HG02678 (cell line): Measurements from ENCODE around the gene ENO4.
A peak's percentile ranks its signal among the peaks of the same experiment; 100 is the strongest.

Experiments
- ATAC-seq: cut with Tn5 transposase; IDR thresholded peaks from one replicate; pipeline ENCODE4 v1.9.1; 2021; ENCODE audit warnings: mild to moderate bottlenecking, moderate library complexity; ENCODE audit not compliant: unreplicated experiment

Gene ENO4, protein sequence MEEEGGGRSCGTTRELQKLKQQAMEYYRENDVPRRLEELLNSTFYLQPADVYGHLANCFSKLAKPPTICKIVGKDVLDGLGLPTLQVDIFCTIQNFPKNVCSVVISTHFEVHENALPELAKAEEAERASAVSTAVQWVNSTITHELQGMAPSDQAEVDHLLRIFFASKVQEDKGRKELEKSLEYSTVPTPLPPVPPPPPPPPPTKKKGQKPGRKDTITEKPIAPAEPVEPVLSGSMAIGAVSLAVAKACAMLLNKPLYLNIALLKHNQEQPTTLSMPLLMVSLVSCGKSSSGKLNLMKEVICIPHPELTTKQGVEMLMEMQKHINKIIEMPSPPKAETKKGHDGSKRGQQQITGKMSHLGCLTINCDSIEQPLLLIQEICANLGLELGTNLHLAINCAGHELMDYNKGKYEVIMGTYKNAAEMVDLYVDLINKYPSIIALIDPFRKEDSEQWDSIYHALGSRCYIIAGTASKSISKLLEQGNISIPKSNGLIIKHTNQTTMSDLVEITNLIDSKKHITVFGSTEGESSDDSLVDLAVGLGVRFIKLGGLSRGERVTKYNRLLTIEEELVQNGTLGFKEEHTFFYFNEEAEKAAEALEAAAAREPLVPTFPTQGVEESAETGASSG

DNA sequence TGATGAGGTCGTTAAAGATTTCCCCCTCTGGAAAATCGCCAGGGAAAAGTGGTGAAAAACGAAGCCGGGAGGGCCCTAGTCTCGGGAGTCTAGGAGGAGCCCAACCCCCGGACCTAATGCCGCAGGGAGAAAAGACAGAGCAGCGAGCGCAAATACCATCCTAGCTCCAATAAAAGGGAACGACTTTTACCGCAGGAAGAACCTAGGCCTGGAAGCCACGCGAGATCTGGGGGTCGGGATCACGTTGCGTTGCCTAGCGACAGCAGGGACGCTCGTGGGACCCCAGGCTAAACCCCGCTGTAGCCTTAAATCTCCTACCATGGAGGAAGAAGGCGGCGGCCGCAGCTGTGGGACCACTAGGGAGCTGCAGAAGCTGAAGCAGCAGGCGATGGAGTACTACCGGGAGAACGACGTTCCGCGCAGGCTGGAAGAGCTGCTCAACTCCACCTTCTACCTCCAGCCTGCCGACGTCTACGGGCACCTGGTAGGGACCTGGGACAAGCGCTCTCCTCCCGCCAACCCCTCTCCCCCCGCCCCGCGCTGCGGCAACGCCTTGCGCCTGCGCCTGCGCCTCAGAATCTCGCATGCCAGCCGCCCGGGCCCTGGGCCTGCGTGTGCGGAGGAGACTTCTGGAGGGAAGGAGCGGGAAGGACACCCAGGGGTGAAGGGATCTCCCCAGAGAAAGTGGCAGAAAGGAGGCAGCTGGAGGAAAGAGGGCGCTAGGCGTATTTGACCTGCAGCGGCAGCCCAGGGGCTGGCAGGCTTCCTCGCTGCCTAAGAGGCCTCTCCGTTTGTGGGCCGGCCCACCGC lies at the start of gene ENO4:
Gene ENO4, plus strand, starts transcription at position 252 of the 810 bp plus-strand sequence. Its CDS starts 68 bp downstream, at position 320.
- peak; percentile 58 for ATAC-seq

DNA sequence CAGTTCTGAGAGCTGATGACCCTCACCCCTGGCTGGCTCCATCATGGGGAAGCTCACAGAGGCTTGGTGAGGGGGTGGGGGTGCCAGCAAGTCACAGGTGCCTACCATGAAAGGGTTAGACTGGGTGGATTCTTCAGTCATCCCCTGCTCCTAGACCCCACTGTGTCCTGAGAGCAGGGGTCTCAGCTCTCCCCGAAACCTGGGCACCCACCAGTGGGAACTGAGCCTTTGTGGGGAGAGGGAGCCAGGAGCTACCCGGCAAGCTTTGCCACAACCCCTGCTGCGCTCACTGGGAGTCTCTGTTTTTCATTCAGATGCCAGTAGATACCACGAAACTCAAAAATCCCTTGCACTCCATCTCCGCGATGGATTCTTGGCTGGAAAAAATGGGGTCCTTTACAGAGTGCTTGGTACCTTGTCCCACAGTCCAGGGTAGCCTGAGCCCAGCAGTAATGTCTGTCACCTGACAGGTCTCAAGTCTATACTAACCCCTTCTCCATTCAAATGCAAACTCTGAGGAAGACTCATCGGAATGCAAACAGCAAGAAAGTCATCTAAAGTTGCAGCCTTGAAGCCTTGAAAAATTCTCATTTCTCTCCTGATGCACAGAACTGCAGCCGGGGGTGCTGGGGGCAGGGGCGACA lies 48.9 kb upstream of the ENO4 start:
- no peak for ATAC-seq

DNA sequence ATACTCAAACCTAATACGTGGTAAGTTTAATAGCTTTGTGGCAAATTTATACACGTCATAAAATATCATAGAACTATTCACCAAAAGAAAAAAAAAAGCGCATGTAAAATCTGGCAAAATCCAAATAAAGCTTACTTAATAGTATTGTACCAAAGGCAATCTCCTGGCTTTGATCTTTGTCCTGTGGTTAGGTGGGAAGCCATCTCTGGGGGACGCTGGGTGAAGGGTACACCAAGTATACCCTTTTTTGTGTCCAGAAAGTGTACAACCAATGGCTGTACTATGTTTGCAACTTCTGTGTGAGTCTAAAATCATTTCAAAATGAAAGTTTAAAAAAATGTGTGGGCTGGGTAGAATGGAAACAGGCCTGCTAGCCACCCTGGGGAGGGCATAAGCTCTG lies 47.6 kb upstream of the ENO4 start:
- ATAC-seq = no peak

DNA sequence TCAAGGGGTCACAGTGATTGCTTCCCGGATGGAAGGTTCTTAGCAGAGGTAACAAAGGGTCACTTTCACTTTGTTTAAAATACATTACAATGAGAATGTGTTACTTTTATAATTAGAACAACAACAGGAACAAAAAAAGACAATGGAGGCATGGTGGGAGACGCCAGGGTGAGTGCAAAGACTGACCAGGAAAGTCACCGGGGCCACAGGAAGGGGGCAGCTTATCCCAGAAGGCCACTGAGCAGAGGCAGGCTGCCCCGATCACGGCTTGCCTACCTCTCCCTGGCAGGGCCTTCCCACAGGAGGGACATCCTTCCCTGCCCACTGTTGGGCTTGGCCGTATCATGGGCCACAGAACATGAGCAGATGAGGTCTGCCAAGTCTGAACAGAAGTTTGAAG lies 46.8 kb upstream of the ENO4 start:
- ATAC-seq = no peak

DNA sequence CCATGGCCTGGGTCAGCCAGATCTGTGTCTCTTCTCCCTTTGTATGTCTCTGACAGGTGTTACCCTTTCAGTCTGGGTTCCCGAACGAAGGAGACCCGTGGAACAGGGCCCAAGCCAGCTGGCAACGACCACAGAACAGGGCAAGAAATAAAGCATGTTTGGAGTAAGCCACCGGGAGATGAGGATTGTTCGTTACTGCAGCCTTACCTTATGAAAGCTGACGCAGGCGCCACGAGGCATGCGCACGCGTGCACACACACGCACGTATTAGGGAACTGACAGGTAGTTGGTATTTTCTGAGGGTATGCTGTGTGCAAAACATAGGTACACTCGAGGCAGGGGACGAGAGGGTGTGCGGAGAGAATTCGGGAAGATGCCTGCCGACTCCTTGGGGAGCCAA lies 46.4 kb upstream of the ENO4 start:
- no peak for ATAC-seq

DNA sequence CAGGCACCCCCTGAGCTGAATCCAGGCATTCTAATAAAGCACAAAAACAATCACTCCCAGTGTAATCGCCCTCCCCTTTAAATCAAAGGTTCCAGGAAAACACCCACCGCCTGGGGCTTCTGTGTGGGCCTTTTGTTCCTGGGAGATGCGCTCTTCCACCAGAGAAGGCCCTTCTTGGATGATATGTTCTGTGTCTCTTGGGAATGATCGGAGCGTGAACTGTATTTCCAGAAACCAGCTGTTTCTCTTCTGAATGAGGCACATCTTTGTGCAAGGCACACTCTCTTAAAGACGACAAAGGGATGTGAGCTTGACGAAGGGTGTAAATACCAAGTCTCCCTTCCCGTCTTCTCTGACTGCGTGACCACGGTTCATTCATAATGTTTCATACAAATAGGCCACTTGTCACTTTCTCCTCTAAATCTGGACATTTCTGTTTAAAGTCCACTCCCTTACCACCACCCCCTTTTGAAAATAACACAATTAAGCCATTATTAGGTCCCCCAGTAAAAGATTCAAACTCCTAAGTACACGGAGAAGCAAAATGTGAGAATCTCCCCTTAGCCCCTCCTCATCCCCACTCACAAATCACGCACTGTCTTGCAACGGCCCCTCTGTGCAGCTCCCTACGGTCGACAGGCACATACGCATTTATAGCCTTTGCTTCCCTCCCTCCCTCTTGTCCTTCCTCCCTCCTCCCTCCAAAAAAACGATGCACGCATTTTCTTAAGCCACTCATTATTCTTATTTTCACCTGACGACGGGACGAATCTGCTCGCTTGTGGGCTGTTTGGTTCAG lies 45.6 kb upstream of the ENO4 start:
- no peak for ATAC-seq

DNA sequence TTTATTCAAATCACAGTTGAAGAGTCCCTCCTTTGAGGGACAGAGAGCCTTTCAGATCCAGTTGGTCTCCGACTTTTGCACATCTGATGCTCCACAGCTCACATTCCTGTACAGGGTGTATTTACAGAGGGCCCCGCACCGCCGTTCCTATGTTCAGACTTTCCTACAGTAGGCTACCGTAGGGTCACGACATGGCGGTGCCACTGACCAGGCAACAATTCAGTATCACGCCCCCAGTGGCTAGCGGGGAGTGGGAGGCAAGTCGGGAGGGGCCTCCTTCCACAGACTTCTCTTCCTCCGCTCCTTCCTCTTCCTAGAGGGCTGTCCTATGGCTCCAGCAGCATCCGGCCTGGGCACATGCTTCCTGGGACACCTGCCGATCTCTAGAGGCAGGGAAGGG lies 40.6 kb upstream of the ENO4 start:
- no peak for ATAC-seq

DNA sequence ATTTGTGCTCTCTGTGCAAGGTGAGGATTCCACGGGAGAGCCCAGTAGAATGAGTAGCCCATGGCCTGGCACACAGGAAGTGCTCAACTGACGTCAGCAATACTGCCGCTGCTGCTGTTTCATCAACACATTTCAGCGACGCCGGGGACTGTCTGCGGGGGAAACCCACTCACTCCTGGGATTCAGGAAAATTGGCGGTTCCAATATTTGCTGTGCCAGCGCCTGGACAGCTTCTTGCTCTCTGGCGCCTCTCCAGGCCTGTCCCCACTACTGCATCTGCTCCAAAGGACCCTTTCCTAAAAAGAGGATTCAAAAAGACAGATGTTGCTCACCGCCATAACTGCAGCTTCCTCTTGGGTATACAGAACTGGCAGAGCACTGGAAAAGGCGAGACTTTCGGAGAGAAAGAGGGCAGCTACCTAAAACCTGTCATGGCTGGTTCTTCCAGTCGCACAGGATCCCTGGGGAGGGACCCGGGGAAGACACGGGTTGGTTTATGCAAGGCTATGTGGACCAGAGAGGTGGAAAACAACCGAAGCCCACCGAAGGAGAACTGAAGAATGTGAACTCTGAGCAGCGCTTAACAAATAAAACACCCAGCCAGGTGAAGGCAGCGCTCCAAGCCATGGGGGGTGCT lies 39.7 kb upstream of the ENO4 start:
- ATAC-seq = no peak

DNA sequence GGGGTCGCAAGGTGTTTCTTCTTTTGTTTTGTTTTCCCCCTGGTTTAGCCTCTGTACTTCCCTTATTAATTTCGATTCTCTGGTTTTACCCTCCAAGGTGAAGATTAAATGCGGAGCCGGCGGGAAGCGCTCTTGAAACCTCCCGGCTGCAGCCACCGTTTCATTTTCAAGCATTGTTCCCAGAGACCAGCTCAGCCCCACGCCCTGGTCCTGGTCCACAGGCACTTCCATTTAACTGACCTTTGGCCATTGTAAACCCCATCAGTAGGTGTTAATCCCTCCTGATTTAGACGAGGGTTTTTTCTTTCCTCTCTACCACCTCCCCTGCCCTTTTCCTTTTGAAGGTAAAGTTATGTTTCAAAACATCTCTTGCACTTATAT lies 39.2 kb upstream of the ENO4 start:
- ATAC-seq = no peak

DNA sequence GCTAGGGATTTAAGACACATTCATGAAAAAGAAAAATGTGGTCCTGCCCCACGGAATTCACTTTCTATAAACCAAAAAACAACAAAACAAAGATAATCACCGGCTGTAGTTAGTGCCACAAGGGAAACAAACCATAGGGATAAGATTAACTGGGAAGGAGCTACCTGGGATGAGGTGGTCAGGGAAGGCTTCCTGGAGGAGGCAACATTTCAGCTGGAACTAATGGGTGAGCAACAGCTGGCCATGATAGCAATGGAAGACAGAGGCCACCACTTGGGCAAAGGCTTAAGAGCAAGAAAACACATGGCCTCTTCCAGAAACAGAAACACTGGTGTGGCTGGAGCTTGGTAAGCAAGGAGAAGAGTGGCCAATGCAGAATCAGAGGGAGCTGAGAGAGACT lies 38.4 kb upstream of the ENO4 start:
- ATAC-seq = no peak

DNA sequence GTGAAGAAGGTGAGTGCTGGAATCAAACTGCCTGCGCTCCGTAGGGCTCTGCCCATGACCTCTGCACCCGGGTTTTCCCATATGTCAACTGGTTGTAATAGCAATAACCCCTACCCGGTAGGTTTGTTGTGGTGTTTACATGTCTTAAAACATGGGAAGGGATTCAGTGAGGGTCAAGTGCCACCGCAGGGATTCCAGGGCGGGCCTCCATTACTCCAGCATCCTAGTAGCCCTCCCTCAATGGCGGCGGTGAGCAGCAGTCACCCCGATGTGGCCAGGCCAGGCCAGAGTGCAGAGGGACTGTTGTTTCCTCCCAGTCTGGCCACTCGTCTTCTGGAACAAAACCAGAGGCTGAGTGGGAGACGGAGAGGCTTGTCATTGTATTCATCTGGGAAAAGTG lies 37.6 kb upstream of the ENO4 start:
- no peak for ATAC-seq

DNA sequence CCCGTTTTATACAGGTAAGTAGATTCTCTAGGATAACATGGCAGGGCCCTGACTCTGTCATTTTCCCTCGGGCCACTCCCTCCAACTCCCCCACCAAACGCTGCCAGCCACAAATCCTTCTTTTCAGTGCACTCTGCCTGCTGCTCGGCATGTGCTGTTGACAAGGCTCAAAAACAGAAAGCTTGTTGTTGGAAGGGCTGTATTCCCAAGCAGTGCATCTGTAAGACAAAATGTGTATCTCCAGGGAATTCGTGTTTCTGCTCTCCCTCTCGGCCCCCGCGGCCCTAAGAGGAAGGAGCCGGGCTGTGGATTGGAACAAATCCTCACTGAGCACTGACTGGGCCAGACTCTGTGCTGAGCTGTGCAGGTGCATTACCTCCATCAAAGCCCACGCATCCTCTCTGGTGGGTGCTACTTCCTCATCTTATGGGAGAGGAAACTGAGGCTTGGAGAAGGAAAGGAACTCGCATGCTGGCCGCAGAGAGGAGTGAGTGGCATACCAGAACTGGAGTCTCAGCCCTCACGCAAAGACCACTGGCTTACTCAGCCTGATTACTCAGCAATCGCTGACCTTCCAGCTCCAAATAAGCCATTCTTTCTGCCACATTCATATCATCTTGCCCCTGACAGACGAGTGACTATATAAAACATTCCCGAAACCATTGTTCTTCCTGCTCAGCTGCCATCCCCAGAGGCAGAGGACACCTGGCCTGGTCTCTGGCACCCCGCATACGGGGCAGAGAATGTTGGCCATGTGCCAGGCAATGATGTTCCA lies 33.5 kb upstream of the ENO4 start:
- ATAC-seq = no peak

DNA sequence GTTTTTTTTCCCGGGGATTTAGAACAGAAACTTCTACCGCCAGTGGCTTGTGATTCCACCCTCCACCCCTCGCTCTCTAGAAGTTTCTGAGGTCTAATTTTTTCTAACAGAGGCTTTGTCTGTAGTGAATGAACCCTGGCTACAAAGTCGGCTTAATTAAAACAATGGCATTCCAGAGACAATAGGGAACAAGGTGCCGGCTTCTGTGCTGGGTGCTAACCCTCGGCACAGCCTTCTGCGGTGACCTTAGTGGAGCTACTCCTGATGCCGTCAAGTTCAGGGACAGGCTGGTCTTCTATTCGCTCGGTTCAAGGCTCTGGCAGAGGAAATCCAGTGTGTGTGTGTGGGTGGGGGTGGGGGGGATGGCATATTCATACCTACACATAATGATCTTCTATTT lies 32.1 kb upstream of the ENO4 start:
- ATAC-seq = no peak

DNA sequence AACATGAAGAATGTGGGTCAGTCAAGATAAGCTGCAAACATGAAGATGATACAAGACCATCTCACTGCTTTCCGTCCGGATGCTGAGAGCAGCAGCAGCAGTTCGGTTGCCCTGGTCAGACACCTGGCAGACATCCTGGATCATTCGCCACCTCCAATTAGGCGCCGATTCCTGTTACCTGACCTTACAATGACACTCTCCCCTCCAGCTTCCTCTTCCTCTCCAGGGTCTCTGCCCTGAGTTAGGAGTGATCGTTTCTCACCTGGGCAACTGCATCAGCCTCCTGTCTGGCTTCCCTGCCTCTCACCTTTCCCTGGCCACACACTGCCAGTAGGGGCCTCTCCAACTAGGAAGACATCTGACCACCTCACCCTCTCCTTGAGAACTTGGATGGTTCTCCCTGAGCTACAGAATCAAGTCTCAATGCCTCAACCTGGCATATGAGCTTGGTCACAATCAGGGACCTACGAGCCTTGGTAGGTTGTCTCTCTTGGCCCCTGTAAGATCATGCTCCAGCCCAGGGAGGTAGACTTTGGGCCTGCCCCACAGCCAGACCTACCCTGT lies 31.4 kb upstream of the ENO4 start:
- ATAC-seq = no peak

DNA sequence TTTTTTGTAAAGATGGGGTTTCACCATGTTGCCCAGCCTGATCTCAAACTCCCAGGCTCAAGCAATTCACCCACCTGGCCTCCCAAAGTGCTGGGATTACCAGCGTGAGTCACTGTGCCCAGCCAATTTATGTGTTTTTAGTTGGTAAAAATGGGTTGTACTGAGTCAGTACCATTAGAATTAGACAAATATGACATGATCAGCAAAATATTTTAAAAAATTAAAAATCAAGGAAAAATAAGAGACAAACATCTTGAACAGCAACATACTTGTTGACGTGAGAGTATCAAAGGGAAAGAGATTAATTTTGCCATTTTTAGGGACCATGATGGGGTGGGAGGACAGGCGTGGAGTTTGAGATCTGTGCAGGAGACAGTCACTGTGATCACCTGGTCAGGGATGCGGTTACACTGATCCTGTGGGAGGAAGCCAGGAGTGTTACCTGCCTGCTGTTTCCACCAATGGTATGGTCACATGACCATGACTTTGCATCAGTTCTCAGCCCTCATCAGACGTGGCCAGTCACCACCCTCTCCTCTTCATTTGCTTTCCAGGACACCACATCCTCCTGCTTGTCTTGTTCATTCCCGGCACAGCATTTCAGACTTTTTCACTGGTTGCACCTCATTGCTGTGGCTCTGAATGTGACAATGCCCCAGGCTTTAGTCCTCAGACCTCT lies 29.2 kb upstream of the ENO4 start:
- ATAC-seq = no peak

DNA sequence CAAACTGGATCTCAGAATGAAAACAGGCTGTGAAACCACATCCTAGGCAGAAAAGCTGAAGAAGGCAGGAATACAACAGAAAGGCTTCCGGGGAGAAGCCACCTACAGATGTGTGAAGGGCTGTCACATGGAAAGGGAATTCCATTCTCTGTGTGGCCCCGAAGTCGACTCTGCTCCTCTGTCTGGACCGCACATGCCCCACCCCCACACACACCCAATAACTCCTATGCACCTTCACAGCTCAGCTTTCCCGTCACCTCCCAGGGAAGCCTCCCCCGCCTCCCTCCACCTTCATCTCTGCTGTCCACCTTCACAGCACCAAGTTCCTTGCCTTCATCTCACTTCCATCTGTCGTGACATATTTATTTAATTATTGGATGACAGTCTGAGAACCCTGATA lies 23.4 kb upstream of the ENO4 start:
- ATAC-seq = no peak

DNA sequence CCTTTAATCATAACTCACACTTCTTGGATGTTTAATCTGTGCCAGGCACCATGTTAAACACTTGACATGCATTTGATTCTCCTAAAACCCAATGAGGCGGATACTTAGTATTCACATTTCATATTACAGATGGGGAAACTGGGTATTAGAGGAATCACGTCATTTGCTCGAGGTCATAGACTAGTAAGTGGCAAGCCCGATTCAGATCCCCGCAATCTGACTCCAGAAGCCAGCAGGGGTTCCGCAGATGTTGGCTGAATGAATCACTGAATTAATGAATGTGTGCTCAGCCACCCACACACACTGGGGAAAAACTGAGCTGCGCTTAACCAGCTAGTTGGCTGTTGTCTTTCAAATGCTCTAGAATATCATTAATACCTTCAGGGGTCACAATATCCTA lies 22.5 kb upstream of the ENO4 start:
- no peak for ATAC-seq

DNA sequence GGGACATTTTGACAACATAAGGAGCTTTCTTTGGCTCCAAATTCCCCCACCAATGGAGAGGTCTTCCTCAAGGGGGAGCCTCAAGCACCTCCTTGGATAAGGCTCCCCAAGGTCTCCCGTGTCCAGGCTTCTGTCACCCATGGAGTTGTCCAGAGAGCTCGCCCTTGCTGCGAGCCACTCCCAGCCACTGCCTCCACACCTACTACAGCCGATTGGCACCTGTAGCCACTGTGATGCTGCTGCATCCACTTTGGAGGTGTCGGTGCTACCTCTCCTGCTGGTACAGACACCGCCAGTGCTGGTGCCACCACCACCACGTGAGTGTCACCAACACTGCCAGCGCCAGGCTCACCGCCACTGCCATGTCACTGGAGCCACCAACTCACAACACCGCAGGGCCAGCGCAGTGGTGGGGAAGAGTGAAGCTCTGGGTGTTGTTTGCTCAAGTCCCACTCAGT lies 22.1 kb upstream of the ENO4 start:
- no peak for ATAC-seq
